Neural cell (in vitro differentiated cells): Measurements from ENCODE around the gene SEZ6.

Source experiments
- EP300 ChIP-seq: fragments of 450-650 bp; conservative IDR thresholded peaks from 2 replicates; pipeline ENCODE4 v1.6.1; 2014; ENCODE audit warnings: antibody characterized with exemption, mild to moderate bottlenecking, moderate library complexity; ENCODE audit not compliant: poor library complexity, severe bottlenecking
- POLR2AphosphoS5 ChIP-seq: IDR thresholded peaks from 2 replicates; pipeline ENCODE4 v1.6.1; 2012
- TAF1 ChIP-seq: IDR thresholded peaks from 2 replicates; pipeline ENCODE4 v1.6.1; 2012; ENCODE audit warnings: low read depth
- TF ChIP-seq, protein P1 (sequence below): fragments of 450-650 bp; IDR thresholded peaks from 2 replicates; pipeline ENCODE4 v1.5.1; 2014; ENCODE audit warnings: antibody characterized with exemption, mild to moderate bottlenecking, moderate library complexity; ENCODE audit not compliant: poor library complexity, severe bottlenecking
- TF ChIP-seq, protein P2 (sequence below): IDR thresholded peaks from 2 replicates; pipeline ENCODE4 v1.6.1; 2012; ENCODE audit warnings: borderline replicate concordance

DNA sequence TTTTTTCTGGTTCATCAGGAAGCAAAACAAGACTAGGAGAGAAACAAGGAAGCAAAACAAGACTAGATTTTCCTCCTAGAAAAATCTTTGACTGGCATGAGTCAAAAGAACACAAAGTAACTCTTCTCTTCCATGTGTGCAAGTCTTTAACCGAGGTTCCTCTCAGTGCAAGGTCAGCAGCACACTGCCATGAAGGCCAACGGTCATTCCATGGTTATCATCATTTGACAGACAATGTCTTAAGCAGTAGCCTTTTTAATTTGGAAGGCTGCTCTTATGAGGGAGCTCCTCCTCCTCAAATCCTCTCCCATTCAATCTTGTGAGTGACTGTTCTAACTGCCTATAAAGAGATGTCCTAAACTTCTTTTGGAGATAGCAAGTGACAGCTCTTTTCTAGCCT is 87.5 kb downstream of the SEZ6 start:
- TF ChIP-seq POLR2AphosphoS5 (no peak), TAF1 (no peak), EP300 (no peak)
- TF ChIP-seq, protein P1, sequence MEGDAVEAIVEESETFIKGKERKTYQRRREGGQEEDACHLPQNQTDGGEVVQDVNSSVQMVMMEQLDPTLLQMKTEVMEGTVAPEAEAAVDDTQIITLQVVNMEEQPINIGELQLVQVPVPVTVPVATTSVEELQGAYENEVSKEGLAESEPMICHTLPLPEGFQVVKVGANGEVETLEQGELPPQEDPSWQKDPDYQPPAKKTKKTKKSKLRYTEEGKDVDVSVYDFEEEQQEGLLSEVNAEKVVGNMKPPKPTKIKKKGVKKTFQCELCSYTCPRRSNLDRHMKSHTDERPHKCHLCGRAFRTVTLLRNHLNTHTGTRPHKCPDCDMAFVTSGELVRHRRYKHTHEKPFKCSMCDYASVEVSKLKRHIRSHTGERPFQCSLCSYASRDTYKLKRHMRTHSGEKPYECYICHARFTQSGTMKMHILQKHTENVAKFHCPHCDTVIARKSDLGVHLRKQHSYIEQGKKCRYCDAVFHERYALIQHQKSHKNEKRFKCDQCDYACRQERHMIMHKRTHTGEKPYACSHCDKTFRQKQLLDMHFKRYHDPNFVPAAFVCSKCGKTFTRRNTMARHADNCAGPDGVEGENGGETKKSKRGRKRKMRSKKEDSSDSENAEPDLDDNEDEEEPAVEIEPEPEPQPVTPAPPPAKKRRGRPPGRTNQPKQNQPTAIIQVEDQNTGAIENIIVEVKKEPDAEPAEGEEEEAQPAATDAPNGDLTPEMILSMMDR, result no peak
- TF ChIP-seq, protein P2, sequence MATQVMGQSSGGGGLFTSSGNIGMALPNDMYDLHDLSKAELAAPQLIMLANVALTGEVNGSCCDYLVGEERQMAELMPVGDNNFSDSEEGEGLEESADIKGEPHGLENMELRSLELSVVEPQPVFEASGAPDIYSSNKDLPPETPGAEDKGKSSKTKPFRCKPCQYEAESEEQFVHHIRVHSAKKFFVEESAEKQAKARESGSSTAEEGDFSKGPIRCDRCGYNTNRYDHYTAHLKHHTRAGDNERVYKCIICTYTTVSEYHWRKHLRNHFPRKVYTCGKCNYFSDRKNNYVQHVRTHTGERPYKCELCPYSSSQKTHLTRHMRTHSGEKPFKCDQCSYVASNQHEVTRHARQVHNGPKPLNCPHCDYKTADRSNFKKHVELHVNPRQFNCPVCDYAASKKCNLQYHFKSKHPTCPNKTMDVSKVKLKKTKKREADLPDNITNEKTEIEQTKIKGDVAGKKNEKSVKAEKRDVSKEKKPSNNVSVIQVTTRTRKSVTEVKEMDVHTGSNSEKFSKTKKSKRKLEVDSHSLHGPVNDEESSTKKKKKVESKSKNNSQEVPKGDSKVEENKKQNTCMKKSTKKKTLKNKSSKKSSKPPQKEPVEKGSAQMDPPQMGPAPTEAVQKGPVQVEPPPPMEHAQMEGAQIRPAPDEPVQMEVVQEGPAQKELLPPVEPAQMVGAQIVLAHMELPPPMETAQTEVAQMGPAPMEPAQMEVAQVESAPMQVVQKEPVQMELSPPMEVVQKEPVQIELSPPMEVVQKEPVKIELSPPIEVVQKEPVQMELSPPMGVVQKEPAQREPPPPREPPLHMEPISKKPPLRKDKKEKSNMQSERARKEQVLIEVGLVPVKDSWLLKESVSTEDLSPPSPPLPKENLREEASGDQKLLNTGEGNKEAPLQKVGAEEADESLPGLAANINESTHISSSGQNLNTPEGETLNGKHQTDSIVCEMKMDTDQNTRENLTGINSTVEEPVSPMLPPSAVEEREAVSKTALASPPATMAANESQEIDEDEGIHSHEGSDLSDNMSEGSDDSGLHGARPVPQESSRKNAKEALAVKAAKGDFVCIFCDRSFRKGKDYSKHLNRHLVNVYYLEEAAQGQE, result no peak
